K562 (cell line): ENCODE measurements around the gene IDI1. TPM values are rescaled to one million over a fixed set of nuclear protein-coding genes. Genes with fewer than 3 reads are reported as not detected.

Experiments used
- ATAC-seq: fragments of 200-7000 bp; cut with Tn5 transposase; 3 replicates; pipeline ENCODE4 v1.9.1; 2020; ENCODE audit warnings: moderate library complexity
- BruUV-seq: library from RNA; stranded (reverse); fragments of 400-500 nt; replicated peaks from 2 replicates; lab custom pipeline; 2021; lab: Mats Ljungman, UMichigan
- CTCF ChIA-PET: fragments of 300-600 bp; formaldehyde crosslinking; extraction: SDS; loops from one replicate; lab custom pipeline; 2021; ENCODE audit warnings: low intra/inter-chr PET ratio; lab: Yijun Ruan, JAX
- POLR2A ChIA-PET: fragments of 300-600, 350-650 bp; sonication (Branson Sonifier 250); formaldehyde crosslinking; extraction: SDS; loops from one replicate; lab custom pipeline; 2021; ENCODE audit warnings: antibody characterized with exemption, inconsistent platforms; lab: Yijun Ruan, JAX
- DNase-seq, 4 experiments: peaks; one replicate each; pipeline versions ENCODE4 v3.0.0 to v3.0.0-alpha.2; 2011 to 2018; ENCODE audit warnings: low spot score in 3 of 4, mixed read lengths in 3 of 4; ENCODE audit errors: extremely low read depth in 1 of 4
- FAIRE-seq: peaks from 2 replicates; lab custom pipeline; 2011; peaks lifted over from hg19 to GRCh38; lab: Jason Lieb, UNC
- H2AFZ ChIP-seq: 2 replicates; pipeline ENCODE4 v1.6.0; 2011; ENCODE audit warnings: low read depth, low read length, control low read depth, inconsistent platforms
- H3K27ac ChIP-seq: fragments of 200-600 bp; 3 replicates; pipeline ENCODE4 v1.8.0; 2011; ENCODE audit warnings: low read depth, mild to moderate bottlenecking, control low read depth, inconsistent platforms, low read length, moderate library complexity, mixed read lengths; ENCODE audit errors: extremely low read depth
- H3K27me3 ChIP-seq, 2 experiments: fragments of 300-600 bp in 1 of 2; 2 replicates in 1 of 2; 3 replicates in 1 of 2; pipeline versions ENCODE4 v1.6.0 to v1.8.0; 2011; ENCODE audit warnings: inconsistent platforms in 2 of 2, low read length in 2 of 2, mild to moderate bottlenecking in 1 of 2, mixed read lengths in 1 of 2, moderate library complexity in 1 of 2; ENCODE audit not compliant: control insufficient read depth in 2 of 2, insufficient read depth in 2 of 2
- H3K36me3 ChIP-seq: fragments of 300-600 bp; 3 replicates; pipeline ENCODE4 v1.8.0; 2011; ENCODE audit warnings: mild to moderate bottlenecking, low read length, inconsistent platforms; ENCODE audit not compliant: control insufficient read depth, insufficient read depth
- H3K4me1 ChIP-seq, 2 experiments: fragments of 200-600 bp in 1 of 2; replicated peaks in 1 of 2; 2 replicates in 1 of 2; 3 replicates in 1 of 2; pipeline versions ENCODE4 v1.5.1 to v1.8.0; 2011; ENCODE audit warnings: inconsistent platforms in 2 of 2, low read length in 2 of 2, mild to moderate bottlenecking in 1 of 2, mixed read lengths in 1 of 2, moderate library complexity in 1 of 2; ENCODE audit not compliant: control insufficient read depth in 2 of 2, insufficient read depth in 2 of 2
- H3K4me2 ChIP-seq: 2 replicates; pipeline ENCODE4 v1.6.1; 2011; ENCODE audit warnings: low read length, control low read depth, inconsistent platforms, mixed read lengths; ENCODE audit not compliant: insufficient read depth
- H3K4me3 ChIP-seq: fragments of 200-600 bp; sonication (generic), shearing (Covaris generic); 2 replicates; pipeline ENCODE4 v1.5.1; 2016; ENCODE audit warnings: control low read depth, inconsistent platforms
- H3K79me2 ChIP-seq: fragments of 200-600 bp; 3 replicates; pipeline ENCODE4 v1.8.0; 2011; ENCODE audit warnings: low read length, inconsistent platforms; ENCODE audit not compliant: control insufficient read depth, insufficient read depth
- H3K9ac ChIP-seq, 2 experiments: 2 replicates each; pipeline versions ENCODE4 v1.6.0 to v1.6.1; 2011; ENCODE audit warnings: low read depth in 2 of 2, low read length in 2 of 2, control low read depth in 1 of 2, inconsistent platforms in 1 of 2, mild to moderate bottlenecking in 1 of 2, mixed read lengths in 1 of 2; ENCODE audit not compliant: insufficient read depth in 1 of 2
- H3K9me1 ChIP-seq: one replicate; pipeline ENCODE4 v1.6.0; 2011; ENCODE audit warnings: inconsistent platforms, mild to moderate bottlenecking, low read length, moderate library complexity; ENCODE audit not compliant: control insufficient read depth, insufficient read depth
- H3K9me3 ChIP-seq: replicated peaks from 2 replicates; pipeline ENCODE4 v1.5.1; 2011; ENCODE audit warnings: low read depth, low read length, inconsistent platforms; ENCODE audit not compliant: control insufficient read depth, insufficient read depth
- H4K20me1 ChIP-seq: replicated peaks from 2 replicates; pipeline ENCODE4 v1.6.1; 2011; ENCODE audit warnings: low read length, inconsistent platforms, mixed read lengths; ENCODE audit not compliant: control insufficient read depth, insufficient read depth
- EHMT2 ChIP-seq: fragments of 450-650 bp; IDR thresholded peaks from 2 replicates; pipeline ENCODE4 v1.6.1; 2018; ENCODE audit warnings: antibody characterized with exemption
- FIP1L1 ChIP-seq: fragments of 200-400 bp; formaldehyde crosslinking; IDR thresholded peaks from 2 replicates; pipeline ENCODE4 v1.6.1; 2018; ENCODE audit warnings: mild to moderate bottlenecking, low read depth, low read length; ENCODE audit not compliant: poor library complexity, severe bottlenecking
- JUNB ChIP-seq: fragments of 450-650 bp; formaldehyde crosslinking; conservative IDR thresholded peaks from 2 replicates; pipeline ENCODE4 v1.4.0; 2020; ENCODE audit warnings: mild to moderate bottlenecking
- MEF2A ChIP-seq: IDR thresholded peaks from 2 replicates; pipeline ENCODE4 v1.6.1; 2011; ENCODE audit warnings: low read depth, mild to moderate bottlenecking, low read length, moderate library complexity; ENCODE audit not compliant: control insufficient read depth
- PYGO2 ChIP-seq: fragments of 450-650 bp; IDR thresholded peaks from 2 replicates; pipeline ENCODE4 v1.6.1; 2016; ENCODE audit warnings: mild to moderate bottlenecking, missing genetic modification characterization, moderate library complexity, missing compliant biosample characterization
- ZNF143 ChIP-seq: sonication (generic); formaldehyde crosslinking; IDR thresholded peaks from 2 replicates; pipeline ENCODE4 v1.9.0; 2022; ENCODE audit warnings: mild to moderate bottlenecking, missing genetic modification reagents
- ZNF324 ChIP-seq: fragments of 250-450 bp; sonication (Bioruptor Pico); IDR thresholded peaks from 2 replicates; pipeline ENCODE4 v1.4.0; 2020; ENCODE audit warnings: mild to moderate bottlenecking
- ZNF551 ChIP-seq: fragments of 250-450 bp; sonication (Bioruptor Pico); IDR thresholded peaks from 2 replicates; pipeline ENCODE4 v1.5.0; 2021; ENCODE audit warnings: mild to moderate bottlenecking, moderate library complexity
- ZNF740 ChIP-seq, 3 experiments: fragments of 200-800 bp in 1 of 3; sonication (Bioruptor generic) in 1 of 3; sonication (generic) in 1 of 3; formaldehyde crosslinking in 1 of 3; IDR thresholded peaks; 2 replicates each; pipeline versions ENCODE4 v1.6.1 to v1.8.0; 2016 to 2022; ENCODE audit warnings: mild to moderate bottlenecking in 2 of 3, missing compliant biosample characterization in 2 of 3, missing genetic modification characterization in 2 of 3, missing genetic modification reagents in 1 of 3
- WGBS: fragments of 100-300 bp; shearing (Covaris generic); methylation state at CpG from one replicate; pipeline ENCODE4 v1.1.6; 2016; ENCODE audit warnings: low coverage, mixed read lengths; ENCODE audit not compliant: insufficient coverage; ENCODE audit errors: missing lambda C conversion rate; 5-methylcytosine and 5-hydroxymethylcytosine counted together
- in situ Hi-C: fragments of 300-500 bp; cut with MboI; formaldehyde crosslinking; loops from 4 replicates; pipeline ENCODE4 v1.15.0; 2018; ENCODE audit warnings: inconsistent platforms, mixed read lengths
- intact Hi-C: fragments of 100-400 bp; cut with micrococcal nuclease; formaldehyde crosslinking; loops from 2 replicates; pipeline ENCODE4 v1.14.2; 2022
- polyA plus RNA-seq, 8 experiments: library from polyadenylated mRNA; depleted of rRNA in 4 of 8; stranded (reverse) in 5 of 8; unstranded in 3 of 8; fragments of >200 nt; fragmentation: Nextera tagmentation in 2 of 8; fragmentation: Illumina TruSeq in 1 of 8; extraction: Ambion mirVana in 2 of 8; extraction: Trizol in 1 of 8; gene quantifications; 2 replicates each; pipeline versions ENCODE4 v1.2.1 to v1.2.3, GENCODE V29; 2011 to 2014; ENCODE audit warnings: inconsistent platforms in 1 of 8, missing spikeins in 1 of 8
- total RNA-seq, 7 experiments: library from RNA; depleted of rRNA in 6 of 7; stranded (reverse); fragments of >200 nt in 6 of 7; fragmentation: Illumina TruSeq in 2 of 7; extraction: Trizol in 2 of 7; gene quantifications; 2 replicates each; pipeline versions ENCODE4 v1.2.1 to v1.2.3, GENCODE V29; 2011 to 2021; ENCODE audit warnings: low replicate concordance in 1 of 7
- TF ChIP-seq, protein P1 (sequence below): fragments of 250-450 bp; sonication (Bioruptor Pico); IDR thresholded peaks from 2 replicates; pipeline ENCODE4 v1.8.0; 2021; ENCODE audit warnings: moderate library complexity, mild to moderate bottlenecking, inconsistent platforms

IDI1 gene
- total and polyA plus RNA-seq, 9 of the 15 experiments (the other 6 are each of a cell fraction or from before 2014, with no cell fraction given), result 70.0 to 265 (median 119) TPM

- Histone ChIP-seq H3K79me2 (peaks cover 49% of the 10 kb centered on the region), H3K4me2 (no peak overlapping the region), H3K9me3 (no peaks in the 10 kb centered on the region), H3K4me3 (no peak overlapping the region), H4K20me1 (peaks cover 35% of the 10 kb centered on the region), H3K4me1 (peaks cover 19 to 22% of the 10 kb centered on the region in 2 experiments), H2AFZ (no peak overlapping the region), H3K9ac (no peak overlapping the region), H3K36me3 (peaks cover 79% of the 10 kb centered on the region), H3K9me1 (peaks cover 13% of the 10 kb centered on the region), H3K27ac (no peak overlapping the region), H3K27me3 (no peaks in the 10 kb centered on the region)
- in situ Hi-C loops (no loop called here), intact Hi-C loops (no loop called here)
- WGBS, result 56% methylated on average over 4 of the region's 4 CpGs
- ATAC-seq (no peak), DNase-seq (no peak), FAIRE-seq (no peak)
- ChIA-PET CTCF (no interaction called here), POLR2A (interaction anchor here (0.5 to 2.5 kb wide), 4 partner anchors 8 to 24 kb away, joined by 3 to 12 read pairs (median 3); no protein-coding TSS in a partner anchor)
- no peak for TF ChIP-seq ZNF143
- no peak for TF ChIP-seq ZNF551 (CRISPR knock-in tag)
- TF ChIP-seq FIP1L1, result no peak
- no TSS peak for BruUV-seq
Measured at GRCh38 chr10:1044146-1044545, 4.8 kb downstream of the IDI1 start.

DNA sequence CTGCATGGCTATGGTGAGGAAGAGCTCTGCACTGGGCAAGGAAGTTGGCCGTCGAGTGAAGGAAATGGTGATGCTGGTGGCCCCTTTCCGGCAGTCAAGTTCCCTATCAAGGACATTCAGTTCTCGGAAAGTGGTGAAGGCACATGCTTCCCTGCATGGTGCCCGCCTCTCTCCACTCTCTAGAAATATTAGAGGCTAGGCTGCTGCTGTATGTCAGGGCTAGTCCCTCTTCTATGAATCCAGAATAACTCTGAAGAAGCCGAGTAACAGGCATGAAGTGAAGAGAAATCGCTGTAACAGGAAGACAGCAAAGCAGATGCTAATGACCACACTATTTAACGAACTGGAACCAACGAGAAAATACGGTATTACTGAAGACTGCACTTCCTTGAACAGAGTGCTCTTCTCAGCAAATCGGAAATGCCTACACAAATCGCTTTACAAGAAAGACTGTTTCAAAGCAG is 5.4 kb downstream of the IDI1 start:
- Histone ChIP-seq H3K36me3 (peaks cover 81% of the 10 kb centered on the region), H3K4me2 (no peak overlapping the region), H2AFZ (no peak overlapping the region), H3K27ac (no peak overlapping the region), H3K4me1 (peaks cover 14 to 22% of the 10 kb centered on the region in 2 experiments), H3K79me2 (peaks cover 46% of the 10 kb centered on the region), H3K9me1 (peaks cover 13% of the 10 kb centered on the region), H3K9ac (no peak overlapping the region), H3K4me3 (no peak overlapping the region), H3K9me3 (no peaks in the 10 kb centered on the region), H3K27me3 (no peaks in the 10 kb centered on the region), H4K20me1 (peaks cover 35% of the 10 kb centered on the region)
- no peak for ATAC-seq
- no peak for DNase-seq
- ChIA-PET POLR2A (interaction anchor here (0.5 to 1.2 kb wide), 2 partner anchors 11 to 24 kb away, joined by 3 read pairs; no protein-coding TSS in a partner anchor), CTCF (no interaction called here)
- 91% methylated on average over 12 of the region's 12 CpGs for WGBS
- in situ Hi-C loops, result no loop called here
- intact Hi-C loops, result no loop called here
- BruUV-seq, result no TSS peak
- no peak for FAIRE-seq
- TF ChIP-seq ZNF740 (CRISPR knock-in tag; IDR thresholded peaks at IDR 0.05) (no peak), ZNF740 (tag; IDR thresholded peaks at IDR 0.05) (no peak), JUNB (no peak), PYGO2 (tag) (no peak), ZNF324 (CRISPR knock-in tag) (no peak), EHMT2 (no peak), MEF2A (no peak)
- TF ChIP-seq, protein P1, sequence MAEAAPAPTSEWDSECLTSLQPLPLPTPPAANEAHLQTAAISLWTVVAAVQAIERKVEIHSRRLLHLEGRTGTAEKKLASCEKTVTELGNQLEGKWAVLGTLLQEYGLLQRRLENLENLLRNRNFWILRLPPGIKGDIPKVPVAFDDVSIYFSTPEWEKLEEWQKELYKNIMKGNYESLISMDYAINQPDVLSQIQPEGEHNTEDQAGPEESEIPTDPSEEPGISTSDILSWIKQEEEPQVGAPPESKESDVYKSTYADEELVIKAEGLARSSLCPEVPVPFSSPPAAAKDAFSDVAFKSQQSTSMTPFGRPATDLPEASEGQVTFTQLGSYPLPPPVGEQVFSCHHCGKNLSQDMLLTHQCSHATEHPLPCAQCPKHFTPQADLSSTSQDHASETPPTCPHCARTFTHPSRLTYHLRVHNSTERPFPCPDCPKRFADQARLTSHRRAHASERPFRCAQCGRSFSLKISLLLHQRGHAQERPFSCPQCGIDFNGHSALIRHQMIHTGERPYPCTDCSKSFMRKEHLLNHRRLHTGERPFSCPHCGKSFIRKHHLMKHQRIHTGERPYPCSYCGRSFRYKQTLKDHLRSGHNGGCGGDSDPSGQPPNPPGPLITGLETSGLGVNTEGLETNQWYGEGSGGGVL (CRISPR knock-in tag), result no peak
